Kidney (tissue), 14 donors: ENCODE data around the gene SSPN. TPM values are rescaled to one million over a fixed set of nuclear protein-coding genes. Genes with fewer than 3 reads are reported as not detected.
A peak's percentile ranks its signal among the peaks of the same experiment; 100 is the strongest.

Experiments used
- DNase-seq, 5 donors: peaks; one replicate each; pipeline ENCODE4 v3.0.0-alpha.2; 2013 to 2020
- FAIRE-seq: peaks from 2 replicates; lab custom pipeline; 2012; peaks lifted over from hg19 to GRCh38; lab: Jason Lieb, UNC
- H3K27ac ChIP-seq, 2 donors: one replicate each; pipeline ENCODE4 v1.7.0; 2013; ENCODE audit warnings: low read depth in 2 of 2, low read length in 2 of 2, inconsistent platforms in 1 of 2
- H3K27me3 ChIP-seq: one replicate; pipeline ENCODE4 v1.7.1; 2013; ENCODE audit warnings: low read length, inconsistent platforms; ENCODE audit not compliant: control insufficient read depth, insufficient read depth
- H3K36me3 ChIP-seq, 3 donors: one replicate each; pipeline versions ENCODE4 v1.7.0 to v1.7.1; 2013; ENCODE audit warnings: low read length in 3 of 3, control low read depth in 1 of 3, inconsistent platforms in 1 of 3; ENCODE audit not compliant: insufficient read depth in 3 of 3, control insufficient read depth in 2 of 3
- H3K4me1 ChIP-seq, 3 donors: one replicate each; pipeline versions ENCODE4 v1.7.0 to v1.7.1; 2013; ENCODE audit warnings: low read length in 3 of 3, inconsistent platforms in 1 of 3, low read depth in 1 of 3; ENCODE audit not compliant: control insufficient read depth in 2 of 3, insufficient read depth in 2 of 3
- H3K4me3 ChIP-seq, 3 donors: one replicate each; pipeline versions ENCODE4 v1.7.0 to v1.8.1; 2013; ENCODE audit warnings: low read length in 3 of 3, control low read depth in 1 of 3, inconsistent platforms in 1 of 3
- H3K9ac ChIP-seq, 3 donors: one replicate each; pipeline versions ENCODE4 v1.7.0 to v1.7.1; 2013; ENCODE audit warnings: low read length in 3 of 3, control low read depth in 1 of 3, inconsistent platforms in 1 of 3
- H3K9me3 ChIP-seq, 3 donors: one replicate each; pipeline versions ENCODE4 v1.7.0 to v1.7.1; 2013; ENCODE audit warnings: low read length in 3 of 3, control low read depth in 1 of 3, inconsistent platforms in 1 of 3; ENCODE audit not compliant: control insufficient read depth in 2 of 3, insufficient read depth in 1 of 3
- CTCF ChIP-seq: IDR thresholded peaks from 3 replicates; pipeline ENCODE4 v1.5.1; 2012; ENCODE audit warnings: mild to moderate bottlenecking, moderate library complexity, borderline replicate concordance; ENCODE audit not compliant: insufficient read depth; ENCODE audit errors: extremely low read depth
- intact Hi-C: fragments of 100-400 bp; cut with DNase I; formaldehyde crosslinking; loops from one replicate; pipeline ENCODE4 v1.11.1; 2022
- polyA plus RNA-seq: library from polyadenylated mRNA; stranded (reverse); fragments of 350-450 nt; fragmentation: Illumina TruSeq; extraction: RNeasy Lipid Tissue Mini Kit (QIAGEN cat#74804); gene quantifications from one replicate; pipeline ENCODE4 v1.2.3, GENCODE V29; 2014; ENCODE audit warnings: low read depth, low replicate concordance; ENCODE audit not compliant: insufficient read depth
- total RNA-seq: library from RNA; stranded (reverse); fragmentation: NEBNext Ultra II Directional; extraction: Animal tissue kit (Norgen Biotek cat#: 25700); gene quantifications from one replicate; pipeline ENCODE4 v1.2.1, GENCODE V29; 2021
- donor health status: control.
- donor health status: control.
- donor health status: control.
- donor health status: control.
- donor health status: control.
- donor health status: DM: yes; HTN: yes; CAD: no.
- donor health status: Normal renal cell carcinoma (clear cell type).

SSPN gene
- total and polyA plus RNA-seq, 2 donors from 2014 or later = 3.2 to 17.8 TPM

- Histone ChIP-seq H3K27me3 (no peaks in the 10 kb centered on the region), H3K9me3 (no peaks in the 10 kb centered on the region), H3K4me3 (no peak overlapping the region), H3K27ac (no peak overlapping the region), H3K9ac (no peak overlapping the region), H3K4me1 (no peaks in the 10 kb centered on the region), H3K36me3 (no peaks in the 10 kb centered on the region)
- DNase-seq (no peak), FAIRE-seq (no peak)
- intact Hi-C loops = no loop called here
- no peak for TF ChIP-seq CTCF
These were observed 50.0 kb downstream of the SSPN start for GRCh38 chr12:26245175-26245942.

DNA sequence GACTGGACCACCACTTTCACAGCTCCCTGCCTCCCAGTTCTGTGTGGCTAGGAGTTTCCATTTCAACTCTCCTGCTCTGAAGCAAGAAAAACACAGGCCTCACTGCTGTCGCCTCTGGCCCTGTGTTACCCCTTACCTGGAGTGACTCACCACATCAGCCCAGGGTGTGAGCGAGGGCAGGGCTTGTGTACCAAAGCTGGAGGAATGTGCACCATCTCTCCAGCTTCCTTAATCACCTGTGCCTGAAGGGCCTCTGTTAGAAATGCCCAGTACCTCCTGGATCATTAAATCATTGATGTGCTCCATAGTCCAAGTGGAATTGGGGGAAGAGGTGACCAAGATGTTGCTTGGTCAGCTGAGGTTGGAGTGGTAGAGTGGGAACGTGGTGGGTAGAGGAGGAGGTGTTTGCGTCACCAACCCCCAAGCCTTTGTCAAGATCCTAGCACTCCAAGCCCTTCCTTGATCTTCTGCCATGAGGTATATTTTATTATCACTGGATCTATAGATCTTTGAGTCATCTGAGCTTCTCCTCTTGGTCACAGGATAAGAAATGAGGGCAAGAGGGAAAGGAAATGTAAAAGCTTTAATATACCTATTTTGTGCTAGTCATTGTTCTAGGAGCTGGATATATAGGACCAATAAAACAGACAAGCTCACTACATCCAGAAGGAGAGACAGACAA, 51.3 kb downstream of the SSPN start:
- Histone ChIP-seq H3K27me3 (no peaks in the 10 kb centered on the region), H3K4me1 (no peaks in the 10 kb centered on the region), H3K9me3 (no peaks in the 10 kb centered on the region), H3K9ac (no peak overlapping the region), H3K4me3 (no peak overlapping the region), H3K27ac (no peak overlapping the region), H3K36me3 (no peaks in the 10 kb centered on the region)
- DNase-seq (peak in 1 of 5 donors; percentile 86), FAIRE-seq (no peak)
- intact Hi-C loops = no loop called here
- TF ChIP-seq CTCF = no peak

- intact Hi-C loops = no loop called here
- no peak overlapping the region for H3K27ac ChIP-seq
- DNase-seq (no peak), FAIRE-seq (no peak)
- H3K4me1 ChIP-seq = no peaks in the 10 kb centered on the region
- no peaks in the 10 kb centered on the region for H3K27me3 ChIP-seq
- H3K9ac ChIP-seq = no peak overlapping the region
- no peak for TF ChIP-seq CTCF
- no peaks in the 10 kb centered on the region for H3K9me3 ChIP-seq
- no peak overlapping the region for H3K4me3 ChIP-seq
- H3K36me3 ChIP-seq = no peaks in the 10 kb centered on the region
These were observed 52.5 kb downstream of the SSPN start for GRCh38 chr12:26247873-26248272.
